Posterior vena cava (tissue), 2 donors: ENCODE data around the gene RBFOX1. TPM values are rescaled to one million over a fixed set of nuclear protein-coding genes. Genes with fewer than 3 reads are reported as not detected.

Source experiments
- DNase-seq: peaks from one replicate; pipeline ENCODE4 v3.0.0-alpha.2; 2020; ENCODE audit warnings: low spot score
- intact Hi-C, 2 donors: fragments of 100-400 bp; cut with DNase I; formaldehyde crosslinking; loops; one replicate each; pipeline versions ENCODE4 v1.14.1 to v1.14.2; 2022 to 2023
- total RNA-seq, 2 donors: library from RNA; stranded (reverse); fragmentation: NEBNext Ultra II Directional; extraction: Animal tissue kit (Norgen Biotek cat#: 25700); gene quantifications; one replicate each; pipeline ENCODE4 v1.2.1, GENCODE V29; 2021
- donor health status: DM: yes; HTN: yes; CAD: no.
- donor health status: DM: yes; HTN: yes; CAD: no.

RBFOX1 gene
- total RNA-seq, 2 donors from 2014 or later: not detected

DNA sequence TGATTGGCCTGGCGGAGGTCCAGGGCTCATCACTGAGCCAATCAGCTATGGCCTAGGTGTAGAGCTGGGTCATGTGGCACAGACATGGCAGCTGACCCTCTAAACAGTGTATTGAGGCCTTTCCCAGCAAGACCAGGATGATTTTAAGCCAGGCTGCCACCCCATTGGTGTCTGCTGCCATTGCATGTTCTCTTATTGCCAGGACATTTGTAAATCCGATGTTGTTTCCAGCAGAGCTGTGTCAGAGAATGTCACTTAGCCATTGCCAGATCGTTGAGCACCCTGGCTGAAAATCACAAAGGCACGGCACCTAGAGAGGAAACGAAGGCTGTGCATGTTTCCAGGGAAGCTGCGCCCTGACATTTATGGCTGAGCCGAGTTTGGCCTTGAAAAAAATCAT is 33.4 kb downstream of the RBFOX1 start:
- intact Hi-C loops: no loop called here
- no peak for DNase-seq

DNA sequence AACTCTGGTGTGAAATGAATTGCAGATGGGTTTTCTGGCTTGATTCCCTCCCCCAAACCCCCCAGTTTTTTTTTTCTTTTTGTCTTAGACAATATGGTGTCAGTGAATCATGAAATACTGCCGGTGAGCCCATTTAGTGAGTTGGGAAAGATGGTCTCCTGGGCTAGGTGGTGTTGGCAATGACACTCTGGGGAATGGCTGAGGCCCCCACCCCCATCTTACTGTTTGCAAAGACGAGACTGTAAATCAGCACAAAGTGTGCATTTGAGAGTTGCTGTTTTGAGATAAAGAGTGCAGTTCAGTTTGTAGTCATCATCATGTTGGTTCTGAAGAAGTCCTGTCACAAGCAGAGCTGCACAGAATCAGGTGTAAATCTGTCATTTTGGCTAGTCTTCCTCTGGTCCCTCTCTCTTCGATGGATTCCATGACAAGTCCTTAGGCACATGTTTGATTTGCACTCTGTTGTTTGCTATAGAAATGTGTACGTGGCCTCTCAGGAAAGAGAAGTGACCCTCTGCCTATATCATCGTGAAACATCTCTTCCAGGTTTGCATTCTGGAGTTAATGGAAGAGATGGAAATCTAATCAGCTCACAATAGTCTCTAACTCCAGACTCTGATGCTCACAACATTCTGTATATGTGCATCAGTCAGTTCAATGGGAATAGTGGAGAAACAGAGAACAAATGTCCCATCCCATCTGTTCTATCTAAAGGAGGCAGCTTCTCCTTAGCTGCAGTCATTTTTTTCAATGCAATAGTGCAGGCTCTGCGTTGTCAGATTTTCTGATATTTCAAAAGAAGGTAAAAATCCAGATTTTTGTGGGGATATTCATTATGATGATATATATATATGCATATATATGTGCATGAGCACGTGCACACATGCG is 34.6 kb downstream of the RBFOX1 start:
- no peak for DNase-seq
- intact Hi-C loops: no loop called here

DNA sequence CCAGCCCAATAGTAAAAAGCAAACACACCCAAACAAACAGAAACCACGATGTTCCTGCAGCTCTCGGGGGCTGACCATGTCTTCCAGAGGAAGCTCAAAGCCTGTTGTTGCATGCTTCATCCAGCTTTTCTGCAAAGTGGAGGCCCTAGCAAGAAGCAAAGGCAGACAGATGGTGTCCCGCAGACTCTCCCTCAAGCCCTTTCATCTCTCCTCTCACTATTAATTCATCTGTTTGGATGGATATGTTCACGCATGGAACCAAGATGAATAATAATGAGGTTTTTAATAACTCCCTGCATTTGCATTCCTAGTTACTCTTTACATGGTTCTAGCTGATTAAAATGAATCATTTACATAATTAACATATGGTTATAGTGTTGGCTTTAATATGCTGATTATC is 36.6 kb downstream of the RBFOX1 start:
- intact Hi-C loops: no loop called here
- DNase-seq: no peak

DNA sequence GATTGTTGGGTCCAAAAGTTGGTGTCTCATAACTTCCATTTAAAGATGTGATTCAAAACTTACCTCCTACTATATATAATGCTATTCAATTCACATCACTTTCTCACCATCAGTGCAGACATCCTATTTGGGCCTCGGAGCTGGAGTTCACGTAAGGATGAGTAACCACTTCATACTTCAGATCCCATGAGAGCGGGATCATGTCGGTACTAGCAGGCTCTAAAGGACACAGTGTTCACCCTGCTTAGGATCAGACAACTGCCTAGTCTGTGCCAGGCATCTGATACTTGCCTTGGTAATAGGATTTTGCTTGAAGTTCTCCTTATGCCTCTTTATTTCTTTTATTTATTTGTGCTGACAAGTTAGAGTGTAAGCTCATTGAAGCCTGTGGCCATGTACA is 39.5 kb downstream of the RBFOX1 start:
- intact Hi-C loops: loop anchor here in 1 of 2 donors (5.0 kb wide), 1 partner anchor 920 kb away; no protein-coding TSS in a partner anchor
- DNase-seq: no peak

DNA sequence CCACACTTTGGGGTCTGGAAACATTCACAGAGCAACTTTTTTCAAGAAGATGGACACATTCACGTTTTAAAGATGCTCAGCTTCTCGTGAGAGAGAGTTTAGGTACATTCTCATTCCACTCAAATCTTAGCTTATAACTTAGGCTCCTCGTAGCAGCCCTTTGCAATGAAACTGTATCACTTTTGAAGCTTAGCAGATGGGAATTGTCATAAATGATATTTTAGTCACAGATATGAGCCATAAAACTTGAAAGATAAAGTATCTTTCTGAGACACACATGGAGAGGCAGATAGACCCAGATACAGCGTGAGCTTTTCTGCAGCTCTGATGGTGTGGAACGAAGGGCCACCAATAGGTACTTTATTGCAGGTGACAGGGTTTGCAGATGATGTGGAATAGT is 41.1 kb downstream of the RBFOX1 start:
- no peak for DNase-seq
- intact Hi-C loops: loop anchor here in 1 of 2 donors (5.0 kb wide), 1 partner anchor 921 kb away; no protein-coding TSS in a partner anchor

DNA sequence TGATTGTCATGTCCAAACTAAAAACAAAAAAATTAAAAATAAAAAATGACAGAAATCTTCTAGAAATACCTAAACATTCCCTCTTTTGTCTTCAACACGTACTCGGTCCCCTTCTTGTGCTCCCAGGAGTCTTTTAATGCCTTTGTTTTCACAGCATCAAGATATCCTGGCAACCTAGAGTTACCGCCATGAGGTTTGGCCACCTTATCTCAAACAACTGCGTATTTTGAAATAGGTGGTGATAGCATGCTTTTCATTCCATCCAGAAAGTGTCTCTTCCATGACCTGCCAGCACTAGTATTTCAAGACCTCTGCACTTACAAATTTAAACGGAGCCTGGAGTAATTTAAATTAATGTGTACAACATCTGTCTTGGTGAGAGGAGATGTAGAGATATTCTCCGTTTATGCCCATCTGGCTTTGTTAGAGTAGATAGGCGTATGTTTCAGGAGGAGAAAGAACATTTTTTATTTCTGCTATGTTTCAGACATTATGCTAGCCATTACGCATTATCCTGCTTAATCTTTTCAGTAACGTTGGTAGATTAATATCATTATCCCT is 42.0 kb downstream of the RBFOX1 start:
- no peak for DNase-seq
- intact Hi-C loops: loop anchor here in 1 of 2 donors (5.0 kb wide), 1 partner anchor 922 kb away; no protein-coding TSS in a partner anchor

DNA sequence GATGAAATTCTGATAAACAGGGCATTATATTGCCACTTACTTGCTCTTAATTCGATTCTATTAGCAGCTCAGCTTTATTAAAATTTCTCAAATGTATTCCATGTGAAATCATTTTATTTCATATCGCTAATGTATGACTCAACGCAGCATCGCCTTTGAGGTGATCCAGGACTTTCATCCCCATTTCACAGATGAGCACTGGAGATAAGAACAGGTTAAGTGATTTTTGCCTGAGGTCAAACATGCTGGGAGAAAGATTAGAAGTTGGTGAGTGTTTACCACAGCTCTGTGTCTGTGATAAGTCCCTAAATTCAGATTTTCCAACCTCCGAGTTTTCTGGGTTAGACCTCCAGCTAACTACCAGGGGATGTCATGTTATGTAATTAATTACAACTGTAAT is 43.6 kb downstream of the RBFOX1 start:
- intact Hi-C loops: no loop called here
- no peak for DNase-seq

DNA sequence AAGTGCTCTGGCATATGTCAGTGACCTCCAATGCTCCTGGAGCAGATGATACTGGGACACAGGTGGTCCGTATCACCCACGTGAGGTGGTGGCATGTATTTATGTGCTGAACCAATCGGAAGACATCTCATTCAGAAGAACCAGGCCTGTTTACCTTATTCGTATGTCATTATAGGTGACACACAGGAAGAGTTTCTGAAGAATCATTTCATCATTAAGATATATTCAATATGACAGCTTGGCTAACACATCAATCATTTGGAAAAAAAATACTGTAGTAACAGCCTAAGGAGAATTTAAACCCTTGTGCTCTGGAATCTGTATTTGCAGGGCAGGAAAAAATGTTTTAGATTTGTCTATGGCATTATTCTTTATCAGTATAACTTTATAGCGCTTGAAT is 44.6 kb downstream of the RBFOX1 start:
- no peak for DNase-seq
- intact Hi-C loops: no loop called here

DNA sequence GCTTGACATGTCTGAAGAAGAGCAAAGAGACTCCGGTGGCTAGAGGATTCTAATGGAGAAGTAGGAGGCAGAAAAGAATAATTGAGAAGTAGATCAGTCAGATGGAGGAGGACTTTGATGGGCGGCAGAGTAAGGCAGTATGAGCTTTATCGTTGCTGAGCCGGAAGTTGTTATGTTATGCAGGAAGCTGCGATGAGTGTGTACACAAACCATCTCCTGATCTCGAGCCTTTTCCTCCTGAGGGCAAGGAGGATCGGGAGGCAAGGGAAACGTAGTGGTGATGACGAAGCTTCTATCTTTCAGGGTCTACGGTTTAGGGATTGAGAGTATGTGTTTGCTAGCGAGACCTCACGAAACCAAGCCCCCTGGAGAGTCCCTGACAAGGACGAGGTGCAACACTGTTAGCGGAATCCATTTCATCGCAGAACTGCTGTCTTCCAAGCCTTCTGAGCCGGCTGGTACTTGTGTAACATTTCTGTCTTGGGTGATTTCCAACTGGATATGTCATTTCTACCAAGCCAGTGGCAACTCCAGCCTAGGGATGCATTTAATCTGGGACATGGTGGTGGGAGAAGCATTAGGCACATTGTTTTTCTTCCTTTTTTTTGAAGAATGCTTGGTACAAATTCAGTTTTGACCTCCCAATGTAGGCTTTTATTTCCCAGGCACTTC is 45.5 kb downstream of the RBFOX1 start:
- intact Hi-C loops: no loop called here
- DNase-seq: no peak

DNA sequence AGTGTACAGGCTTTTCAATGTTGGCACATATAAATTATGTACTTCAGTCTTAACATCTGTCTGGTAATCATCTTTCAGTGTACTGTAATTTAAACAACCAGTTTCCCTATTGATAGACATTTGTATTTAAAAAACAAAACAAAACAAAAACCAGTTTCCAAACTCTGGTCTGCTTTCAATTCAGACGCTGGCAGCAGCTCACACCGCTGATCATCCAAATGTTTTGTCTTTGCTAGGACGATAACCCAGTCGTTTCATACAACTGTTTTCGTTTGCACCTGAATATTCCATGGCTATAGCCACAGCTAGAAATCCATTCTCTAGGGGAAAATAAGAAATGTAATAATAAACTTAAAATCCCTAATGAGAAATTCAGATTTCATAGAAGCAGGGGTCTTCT is 47.8 kb downstream of the RBFOX1 start:
- intact Hi-C loops: no loop called here
- no peak for DNase-seq

DNA sequence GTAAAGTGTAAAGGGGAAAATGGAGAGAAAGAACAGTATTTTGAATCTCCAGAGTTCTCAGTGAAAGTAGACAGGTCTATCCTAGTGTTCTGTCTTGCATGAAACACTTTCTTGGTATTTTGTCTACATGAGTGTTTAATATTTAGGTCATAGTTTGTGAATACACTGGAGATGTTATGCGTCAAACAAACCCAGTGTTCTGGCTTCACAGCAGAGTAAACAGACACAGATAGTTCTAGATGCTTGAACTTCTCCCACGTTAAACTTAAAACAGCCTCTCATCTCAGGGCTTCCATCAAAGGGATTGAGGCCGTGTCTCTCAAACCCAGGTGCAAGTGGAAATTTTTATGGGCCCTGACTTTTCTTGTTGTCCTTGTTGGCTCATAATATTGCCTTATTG is 48.3 kb downstream of the RBFOX1 start:
- intact Hi-C loops: no loop called here
- DNase-seq: no peak

DNA sequence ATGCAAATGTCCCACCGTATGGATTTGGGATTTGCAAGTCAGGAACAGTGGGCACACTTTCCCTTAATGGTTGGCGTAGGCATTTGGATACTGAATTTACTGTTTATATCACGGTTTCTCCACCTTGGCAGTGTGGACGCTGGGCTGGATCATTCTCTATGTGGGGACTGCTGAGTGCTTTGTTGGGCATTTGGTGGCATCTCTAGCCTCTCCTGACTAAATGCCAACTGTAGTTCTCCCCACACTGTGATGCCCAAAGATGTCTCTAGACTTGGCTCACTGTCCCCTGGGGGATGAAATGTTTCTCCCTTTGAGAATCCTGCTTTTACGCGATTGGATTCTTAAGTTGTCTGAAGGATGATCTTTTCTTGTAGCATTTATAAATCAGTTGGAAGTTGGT is 49.0 kb downstream of the RBFOX1 start:
- no peak for DNase-seq
- intact Hi-C loops: no loop called here

DNA sequence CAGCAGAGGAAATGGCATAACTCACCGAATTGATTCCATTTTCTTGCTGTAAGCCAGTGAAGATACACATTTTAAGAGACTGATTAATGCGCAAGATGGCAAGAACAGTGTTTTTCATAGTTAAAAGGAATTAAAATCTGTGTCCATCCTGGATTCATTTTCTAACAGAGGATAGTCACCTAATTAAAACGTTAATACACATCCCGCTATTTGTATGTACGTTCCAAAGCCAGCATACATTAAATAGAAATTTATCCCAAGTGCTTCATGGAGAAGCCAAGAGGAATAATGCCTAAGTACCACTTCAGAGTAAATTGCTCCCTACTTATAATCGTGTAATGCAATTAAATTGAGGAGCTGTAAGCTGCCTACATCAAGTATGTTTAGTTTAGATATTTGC is 49.9 kb downstream of the RBFOX1 start:
- intact Hi-C loops: no loop called here
- DNase-seq: no peak

DNA sequence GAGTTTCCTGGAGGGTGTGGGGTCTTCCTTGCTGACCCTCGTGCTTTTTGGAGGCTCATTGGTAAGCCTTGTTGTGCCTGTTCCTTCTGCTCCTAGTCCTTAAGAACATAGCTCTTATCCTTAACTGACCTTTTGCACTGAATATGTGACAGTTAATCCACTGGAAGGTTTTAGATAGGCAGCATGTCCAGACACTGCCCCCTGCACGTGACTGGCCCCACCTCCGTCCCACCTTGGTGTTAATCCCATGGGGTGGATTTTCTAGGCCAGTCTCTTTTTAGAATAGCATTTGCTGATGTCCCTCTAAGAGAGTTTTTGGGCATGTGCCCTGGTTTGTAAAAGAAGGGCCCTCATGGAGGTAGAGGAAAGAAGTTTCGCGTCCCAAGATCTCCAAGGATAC is 58.3 kb downstream of the RBFOX1 start:
- intact Hi-C loops: no loop called here
- DNase-seq: no peak

DNA sequence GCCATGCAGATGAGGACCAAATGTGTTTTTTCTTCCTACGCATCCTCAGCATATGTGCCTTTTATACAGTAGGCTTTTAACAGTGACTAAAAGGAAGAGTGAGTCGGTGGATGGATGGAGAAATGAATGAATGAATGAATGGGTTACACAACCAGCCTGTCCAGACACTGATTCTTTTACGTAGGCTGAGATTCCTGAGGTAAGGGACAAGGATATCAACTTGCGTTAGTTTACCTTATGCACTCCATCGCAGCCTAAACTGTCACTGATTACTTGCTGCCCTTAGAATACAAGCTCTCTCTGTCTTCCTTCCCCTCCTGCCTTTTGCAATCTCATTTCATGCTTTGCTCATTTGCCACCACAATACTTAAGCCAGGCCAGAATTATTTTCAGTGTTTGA is 59.0 kb downstream of the RBFOX1 start:
- intact Hi-C loops: no loop called here
- no peak for DNase-seq

DNA sequence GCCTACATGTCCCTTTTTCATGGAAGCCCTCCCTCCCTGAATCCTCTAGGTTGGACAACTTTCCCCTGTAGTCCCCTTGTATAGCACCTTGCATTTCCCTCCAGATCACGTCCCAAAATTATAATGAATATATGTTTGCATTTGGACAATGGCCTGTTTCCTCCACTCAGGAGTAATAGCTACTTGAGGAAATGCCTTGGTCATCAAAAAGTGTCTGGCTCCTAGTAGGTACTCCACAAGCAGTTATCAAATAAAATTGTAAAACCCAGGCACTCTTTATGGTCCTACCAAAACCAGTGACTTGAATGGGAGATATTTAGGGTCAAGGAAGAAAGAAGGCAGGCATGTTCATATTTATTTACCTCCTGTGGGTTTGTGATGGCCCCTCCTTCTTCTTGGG is 59.6 kb downstream of the RBFOX1 start:
- no peak for DNase-seq
- intact Hi-C loops: no loop called here

DNA sequence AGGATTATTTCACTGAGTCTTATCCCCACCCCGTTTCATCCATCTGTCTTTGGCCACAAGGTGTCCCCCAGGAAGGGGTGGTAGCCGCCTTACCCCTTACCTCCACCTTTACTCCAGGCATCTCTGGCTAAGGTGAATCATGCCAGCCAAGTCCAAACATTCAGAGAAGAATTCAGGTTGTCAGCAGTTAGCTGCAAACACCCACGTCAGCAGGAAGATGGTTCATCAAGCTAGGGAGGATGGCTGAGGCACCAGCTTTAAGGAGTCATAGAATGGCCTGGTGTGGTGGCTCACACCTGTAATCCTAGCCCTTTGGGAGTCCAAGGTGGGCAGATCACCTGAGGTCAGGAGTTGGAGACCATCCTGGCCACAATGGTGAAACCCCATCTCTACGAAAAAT is 61.0 kb downstream of the RBFOX1 start:
- DNase-seq: no peak
- intact Hi-C loops: no loop called here

DNA sequence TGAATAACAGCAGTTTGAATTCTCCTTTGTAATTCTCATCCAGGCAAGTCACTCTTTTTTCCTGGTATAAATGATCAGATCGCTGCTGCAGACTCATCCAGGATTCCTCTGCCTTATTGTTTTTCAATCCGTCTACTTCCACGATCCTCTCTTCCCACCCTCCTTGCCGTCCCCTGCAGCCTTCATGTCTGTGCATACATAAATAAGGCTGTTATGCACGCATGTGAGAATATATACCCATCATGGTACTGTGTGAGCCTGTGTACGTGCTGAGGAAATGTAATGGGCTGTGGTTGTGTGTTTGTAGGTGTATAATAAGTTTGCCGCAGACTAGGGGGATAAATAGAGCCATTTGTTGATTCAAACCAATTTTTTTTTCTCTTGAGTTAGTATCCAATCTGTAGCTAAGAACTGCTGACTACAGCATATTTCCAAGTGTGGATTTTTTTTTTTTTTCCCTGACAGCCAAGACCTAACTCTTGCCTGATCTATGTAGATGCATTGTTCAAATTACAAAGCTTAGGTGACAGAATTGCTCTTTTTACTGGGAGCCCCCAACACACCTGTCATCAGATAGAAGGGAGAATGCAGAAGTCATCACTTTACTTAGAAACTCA is 62.2 kb downstream of the RBFOX1 start:
- DNase-seq: no peak
- intact Hi-C loops: no loop called here

DNA sequence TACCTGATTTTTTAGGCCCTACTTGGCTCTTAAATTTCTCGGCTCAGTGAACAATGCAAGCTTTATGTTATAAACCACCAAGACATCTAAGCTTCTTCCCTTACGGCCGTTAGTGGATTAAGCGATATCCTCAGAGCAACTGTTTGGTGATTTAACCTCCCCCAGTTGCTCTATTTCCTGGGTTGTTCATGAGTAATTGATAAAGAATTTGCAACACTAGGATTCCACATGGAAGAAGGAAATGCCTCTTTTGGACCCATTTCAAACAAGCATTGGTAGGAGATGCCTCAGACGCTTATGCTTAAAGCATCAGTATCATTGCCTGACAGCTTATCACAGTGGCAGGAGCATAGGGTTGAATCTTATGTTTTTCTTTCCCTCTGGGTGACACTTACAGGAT is 65.3 kb downstream of the RBFOX1 start:
- no peak for DNase-seq
- intact Hi-C loops: no loop called here

DNA sequence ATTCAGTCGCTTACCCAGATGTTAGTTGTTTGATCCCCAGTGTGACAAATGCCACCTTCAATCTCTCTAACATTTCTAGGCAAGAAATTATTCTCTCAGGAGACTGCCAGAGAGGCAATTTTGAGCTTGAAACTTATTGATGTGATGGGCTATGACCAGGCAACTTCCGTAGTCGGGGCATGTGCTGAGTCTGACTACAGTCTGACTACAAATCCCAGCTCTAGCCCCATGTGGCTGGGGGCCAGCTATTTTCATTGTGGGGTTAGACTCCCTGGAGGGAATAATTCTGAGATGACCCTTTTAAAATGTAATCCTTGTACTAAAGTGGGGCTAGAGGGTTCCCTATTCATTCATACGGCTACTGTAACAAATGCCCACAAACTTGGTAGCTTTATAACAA is 65.9 kb downstream of the RBFOX1 start:
- intact Hi-C loops: no loop called here
- DNase-seq: no peak
